ENCODE results near the gene LHPP.

LHPP gene

GRCh38 chr10:124534826-124535601, 73.4 kb downstream of the LHPP start:
- no peak overlapping the region for H3K4me3 ChIP-seq (ENCODE audit: low read depth, low read length)
- TF ChIP-seq MYC (IDR thresholded peaks at IDR 0.05; ENCODE audit: low read depth, low read length): no peak
- no peak for TF ChIP-seq MAX (IDR thresholded peaks at IDR 0.05; ENCODE audit: low read depth, low read length)
- no peak for TF ChIP-seq CTCF (IDR thresholded peaks at IDR 0.05; ENCODE audit: low read depth, low read length)
- no peak for TF ChIP-seq POLR2A (IDR thresholded peaks at IDR 0.05; ENCODE audit: extremely low read depth, insufficient read length)
- DNase-seq (ENCODE audit: low read depth): no peak

GRCh38 chr10:124535731-124536495, 74.3 kb downstream of the LHPP start:
- DNase-seq (ENCODE audit: low read depth): no peak
- H3K4me3 ChIP-seq (ENCODE audit: low read depth, low read length): no peak overlapping the region
- TF ChIP-seq MYC (IDR thresholded peaks at IDR 0.05; ENCODE audit: low read depth, low read length) (no peak), MAX (IDR thresholded peaks at IDR 0.05; ENCODE audit: low read depth, low read length) (no peak)

- H3K4me3 ChIP-seq (ENCODE audit: low read depth, low read length): no peak overlapping the region
- DNase-seq (ENCODE audit: low read depth): no peak
- no peak for TF ChIP-seq MYC (IDR thresholded peaks at IDR 0.05; ENCODE audit: low read depth, low read length)
- TF ChIP-seq CTCF (IDR thresholded peaks at IDR 0.05; ENCODE audit: low read depth, low read length): peak; percentile 2
Observed at GRCh38 chr10:124536496-124537050, 75.0 kb downstream of the LHPP start.

GRCh38 chr10:124537166-124537725, 75.6 kb downstream of the LHPP start:
- H3K4me3 ChIP-seq (ENCODE audit: low read depth, low read length): no peak overlapping the region
- no peak for DNase-seq (ENCODE audit: low read depth)
- no peak for TF ChIP-seq POLR2A (IDR thresholded peaks at IDR 0.05; ENCODE audit: extremely low read depth, insufficient read length)
- no peak for TF ChIP-seq MAX (IDR thresholded peaks at IDR 0.05; ENCODE audit: low read depth, low read length)
- TF ChIP-seq MYC (IDR thresholded peaks at IDR 0.05; ENCODE audit: low read depth, low read length): no peak
- no peak for TF ChIP-seq CTCF (IDR thresholded peaks at IDR 0.05; ENCODE audit: low read depth, low read length)

- no peak overlapping the region for H3K4me3 ChIP-seq (ENCODE audit: low read depth, low read length)
Observed at GRCh38 chr10:124537891-124538290, 76.3 kb downstream of the LHPP start.

GRCh38 chr10:124538706-124539105, 77.1 kb downstream of the LHPP start:
- TF ChIP-seq POLR2A (IDR thresholded peaks at IDR 0.05; ENCODE audit: extremely low read depth, insufficient read length) (no peak), CTCF (IDR thresholded peaks at IDR 0.05; ENCODE audit: low read depth, low read length) (no peak), MAX (IDR thresholded peaks at IDR 0.05; ENCODE audit: low read depth, low read length) (no peak), MYC (IDR thresholded peaks at IDR 0.05; ENCODE audit: low read depth, low read length) (no peak)
- H3K4me3 ChIP-seq (ENCODE audit: low read depth, low read length): no peak overlapping the region
- no peak for DNase-seq (ENCODE audit: low read depth)

More at GRCh38 chr10:124537891-124538290, 76.3 kb downstream of the LHPP start:
- no peak for DNase-seq (ENCODE audit: low read depth)
- no peak for TF ChIP-seq MAX (IDR thresholded peaks at IDR 0.05; ENCODE audit: low read depth, low read length)
- TF ChIP-seq POLR2A (IDR thresholded peaks at IDR 0.05; ENCODE audit: extremely low read depth, insufficient read length): no peak

Data from NB4 (cell line).